Common myeloid progenitor, CD34-positive (primary cell): Measurements from ENCODE around the gene RIN3.

Source experiments
- CTCF ChIA-PET: fragments of 350-600 bp; sonication (Branson Sonifier 250); formaldehyde crosslinking; loops from one replicate; lab custom pipeline; 2021; ENCODE audit warnings: antibody characterized with exemption; lab: Charles Lee
- POLR2A ChIA-PET: fragments of 350-600 bp; sonication (Branson Sonifier 250); formaldehyde crosslinking; loops from one replicate; lab custom pipeline; 2021; ENCODE audit warnings: antibody characterized with exemption; lab: Charles Lee
- DNase-seq, 3 donors: peaks; one replicate each; pipeline versions ENCODE4 v3.0.0 to v3.0.0-alpha.2; 2013
- H3K27ac ChIP-seq, 2 experiments: 1 replicate in 1 of 2; 2 replicates in 1 of 2; pipeline ENCODE4 v1.7.0; 2013; ENCODE audit warnings: inconsistent platforms in 2 of 2, low read length in 2 of 2, mild to moderate bottlenecking in 2 of 2, low read depth in 1 of 2, moderate library complexity in 1 of 2; ENCODE audit not compliant: severe bottlenecking in 2 of 2, insufficient read depth in 1 of 2, poor library complexity in 1 of 2
- H3K27me3 ChIP-seq, 5 experiments: replicated peaks in 2 of 5; 1 replicate in 3 of 5; 2 replicates in 2 of 5; pipeline versions ENCODE4 v1.6.1 to v1.7.0; 2013; ENCODE audit warnings: low read length in 4 of 5, mild to moderate bottlenecking in 2 of 5, moderate library complexity in 2 of 5, inconsistent platforms in 1 of 5; ENCODE audit not compliant: insufficient read depth in 5 of 5, control insufficient read depth in 4 of 5
- H3K36me3 ChIP-seq, 4 experiments: 1 replicate in 2 of 4; 2 replicates in 2 of 4; pipeline versions ENCODE4 v1.6.1 to v1.7.0; 2013; ENCODE audit warnings: low read length in 3 of 4, control low read depth in 1 of 4, mild to moderate bottlenecking in 1 of 4; ENCODE audit not compliant: control insufficient read depth in 4 of 4, insufficient read depth in 4 of 4
- H3K4me1 ChIP-seq, 4 experiments: 1 replicate in 3 of 4; 2 replicates in 1 of 4; pipeline versions ENCODE4 v1.6.1 to v1.7.1; 2013; ENCODE audit warnings: low read length in 3 of 4, mild to moderate bottlenecking in 3 of 4, control low read depth in 1 of 4, inconsistent platforms in 1 of 4, moderate library complexity in 1 of 4; ENCODE audit not compliant: control insufficient read depth in 4 of 4, insufficient read depth in 4 of 4; ENCODE audit errors: control extremely low read depth in 1 of 4
- H3K4me3 ChIP-seq, 7 experiments: 1 replicate in 4 of 7; 2 replicates in 3 of 7; pipeline versions ENCODE4 v1.5.1 to v1.7.0; 2013; ENCODE audit warnings: mild to moderate bottlenecking in 7 of 7, low read length in 6 of 7, moderate library complexity in 6 of 7, inconsistent platforms in 2 of 7, low read depth in 2 of 7, control low read depth in 1 of 7; ENCODE audit not compliant: insufficient read depth in 4 of 7, control insufficient read depth in 1 of 7; ENCODE audit errors: extremely low read depth in 1 of 7
- H3K9me3 ChIP-seq, 5 experiments: 1 replicate in 4 of 5; 2 replicates in 1 of 5; pipeline versions ENCODE4 v1.6.1 to v1.7.1; 2013; ENCODE audit warnings: low read length in 4 of 5, mild to moderate bottlenecking in 2 of 5, inconsistent platforms in 1 of 5, low read depth in 1 of 5, moderate library complexity in 1 of 5; ENCODE audit not compliant: control insufficient read depth in 4 of 5, insufficient read depth in 2 of 5; ENCODE audit errors: control extremely low read depth in 1 of 5
- WGBS: methylation state at CpG from one replicate; pipeline ENCODE4 v1.1.5; 2013; ENCODE audit not compliant: insufficient coverage; 5-methylcytosine and 5-hydroxymethylcytosine counted together

RIN3 gene

GRCh38 chr14:92719421-92719820 is 205.8 kb downstream of the RIN3 start:
- Histone ChIP-seq H3K9me3 (no peaks in the 10 kb centered on the region), H3K36me3 (no peaks in the 10 kb centered on the region), H3K27me3 (no peaks in the 10 kb centered on the region), H3K27ac (no peak overlapping the region), H3K4me1 (no peaks in the 10 kb centered on the region), H3K4me3 (no peak overlapping the region)
- ChIA-PET CTCF (interaction anchor here (1.0 to 19.0 kb wide), 2 partner anchors 30 to 67 kb away, joined by 4 to 317 read pairs; partner anchors contain the start of genes GOLGA5 and LGMN), POLR2A (no interaction called here)
- 100% methylated on average over 1 of the region's 2 CpGs for WGBS
- DNase-seq = no peak

DNA sequence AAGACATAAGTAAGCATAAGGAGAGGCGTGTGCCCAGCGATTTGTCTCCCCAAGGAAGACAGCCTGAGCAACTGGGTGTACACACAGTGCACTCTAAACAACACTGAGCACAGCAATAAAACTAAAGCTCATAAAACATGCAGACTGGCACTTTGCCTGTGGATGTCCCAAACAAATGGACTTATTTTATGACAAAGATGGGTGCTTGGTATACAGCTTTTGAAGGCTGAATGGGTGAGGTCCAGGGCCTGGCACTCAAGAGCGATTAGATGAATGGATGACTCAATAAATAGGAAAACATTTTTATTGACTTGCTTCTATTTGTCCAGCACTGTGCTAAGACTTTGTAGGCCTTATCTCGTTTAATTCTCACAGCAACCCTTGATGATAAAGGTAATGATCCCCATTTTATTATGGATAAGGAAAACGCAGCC is 206.3 kb downstream of the RIN3 start:
- POLR2A ChIA-PET = no interaction called here
- Histone ChIP-seq H3K27me3 (no peaks in the 10 kb centered on the region), H3K9me3 (peaks cover 0 to under 1% (median 0%) of the 10 kb centered on the region in 5 experiments), H3K4me3 (no peak overlapping the region), H3K27ac (no peak overlapping the region), H3K36me3 (no peaks in the 10 kb centered on the region), H3K4me1 (no peaks in the 10 kb centered on the region)
- CTCF ChIA-PET = interaction anchor here (1.0 to 19.0 kb wide), 3 partner anchors 14 to 66 kb away, joined by 3 to 317 read pairs (median 4); partner anchors contain the start of genes GOLGA5 and LGMN
- 100% methylated on average over 2 of the region's 5 CpGs for WGBS
- no peak for DNase-seq

DNA sequence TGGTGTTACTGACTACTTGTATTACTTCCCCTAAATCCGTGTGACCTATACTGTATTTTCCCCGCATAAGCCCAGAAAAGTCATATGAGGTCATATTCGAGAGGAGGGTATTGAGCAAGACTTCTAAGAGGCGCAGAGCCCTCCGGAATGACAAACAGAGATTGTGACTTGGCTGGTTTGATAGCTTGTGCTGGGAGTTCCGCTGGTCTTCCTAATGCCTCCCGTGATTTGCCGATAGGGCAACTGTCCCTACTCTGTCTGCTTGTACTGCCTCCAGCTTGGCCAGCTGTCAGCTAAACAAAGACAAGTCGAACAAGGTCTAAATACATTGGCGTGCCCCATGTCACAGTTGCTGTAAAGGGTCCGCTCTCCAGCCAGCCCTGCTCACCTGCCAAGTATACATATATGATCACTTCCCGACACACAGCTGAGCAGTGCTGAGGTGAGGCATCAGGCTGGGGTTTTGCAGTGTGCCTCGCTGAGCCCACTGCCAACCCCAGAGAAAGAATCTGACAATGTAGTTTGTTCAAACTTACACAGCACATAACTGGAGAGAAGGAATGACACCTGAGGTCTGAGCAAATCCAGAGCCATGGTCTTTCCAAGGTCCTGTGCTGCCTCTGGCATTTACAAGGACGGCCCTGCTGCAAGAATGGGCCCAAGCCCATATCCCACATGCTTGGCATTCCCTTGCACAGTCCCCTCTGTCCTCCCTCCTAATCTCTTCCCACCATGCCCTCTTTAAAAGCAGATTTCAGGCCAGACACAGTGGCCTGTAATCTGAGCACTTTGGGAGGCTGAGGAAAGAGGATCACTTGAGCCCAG is 211.1 kb downstream of the RIN3 start:
- H3K9me3 ChIP-seq = peaks cover 0 to 2% (median 0%) of the 10 kb centered on the region in 5 experiments
- CTCF ChIA-PET = interaction anchor here (0.6 to 19.0 kb wide), 7 partner anchors 11 to 139 kb away, joined by 3 to 317 read pairs (median 6); partner anchors contain the start of gene GOLGA5
- H3K36me3 ChIP-seq = no peaks in the 10 kb centered on the region
- H3K27ac ChIP-seq = no peak overlapping the region
- H3K4me1 ChIP-seq = peaks cover 0 to 15% (median 10%) of the 10 kb centered on the region in 4 experiments
- 96% methylated on average over 14 of the region's 14 CpGs for WGBS
- no peaks in the 10 kb centered on the region for H3K27me3 ChIP-seq
- DNase-seq = no peak
- POLR2A ChIA-PET = no interaction called here
- no peak overlapping the region for H3K4me3 ChIP-seq

DNA sequence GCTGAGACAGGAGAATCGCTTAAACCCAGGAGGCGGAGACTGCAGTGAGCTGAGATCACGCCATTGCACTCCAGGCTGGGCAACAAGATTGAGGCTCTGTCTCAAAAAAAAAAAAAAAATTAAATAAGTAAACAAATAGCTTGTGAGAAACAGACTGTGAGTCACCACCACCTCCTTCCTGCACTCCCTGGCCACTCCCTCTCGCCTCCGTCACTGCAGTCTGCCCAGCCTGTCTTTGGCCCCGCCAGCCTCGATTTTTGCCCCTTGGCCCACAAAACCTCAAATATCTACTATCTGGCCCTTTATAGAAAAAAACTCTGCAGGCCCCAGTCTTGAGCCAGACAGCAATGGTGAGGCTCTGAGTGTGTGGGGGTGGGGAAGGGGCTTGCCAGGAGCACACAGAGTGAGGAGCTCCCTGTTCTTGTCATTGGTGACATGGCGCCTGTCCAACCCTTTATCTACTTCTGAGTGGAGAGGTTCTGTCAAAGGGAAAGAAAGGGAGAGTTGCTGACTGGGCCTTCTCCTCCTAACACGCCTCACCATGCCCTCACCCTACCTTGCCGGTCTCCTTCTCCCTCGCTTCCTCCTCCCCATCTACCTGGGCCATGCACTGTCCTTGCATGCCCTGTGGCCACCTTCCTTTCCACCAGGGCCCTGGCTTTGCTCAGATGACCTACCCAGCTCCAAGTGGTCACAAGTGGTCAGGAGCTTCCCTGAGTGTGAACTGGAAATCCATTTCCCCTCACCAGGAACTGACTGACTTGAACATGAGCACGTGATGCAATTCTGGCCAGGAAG is 212.8 kb downstream of the RIN3 start:
- Histone ChIP-seq H3K4me1 (peaks cover 0 to 24% (median 14%) of the 10 kb centered on the region in 4 experiments), H3K4me3 (no peak overlapping the region), H3K27me3 (no peaks in the 10 kb centered on the region), H3K9me3 (peaks cover 0 to 4% (median 2%) of the 10 kb centered on the region in 5 experiments), H3K27ac (no peak overlapping the region), H3K36me3 (no peaks in the 10 kb centered on the region)
- WGBS = 73% methylated on average over 3 of the region's 12 CpGs
- ChIA-PET POLR2A (no interaction called here), CTCF (interaction anchor here (0.6 to 2.5 kb wide), 12 partner anchors 9 to 120 kb away, joined by 3 to 7 read pairs (median 4); no protein-coding TSS in a partner anchor)
- DNase-seq = peak; percentile 61 to 87 (median 82)

DNA sequence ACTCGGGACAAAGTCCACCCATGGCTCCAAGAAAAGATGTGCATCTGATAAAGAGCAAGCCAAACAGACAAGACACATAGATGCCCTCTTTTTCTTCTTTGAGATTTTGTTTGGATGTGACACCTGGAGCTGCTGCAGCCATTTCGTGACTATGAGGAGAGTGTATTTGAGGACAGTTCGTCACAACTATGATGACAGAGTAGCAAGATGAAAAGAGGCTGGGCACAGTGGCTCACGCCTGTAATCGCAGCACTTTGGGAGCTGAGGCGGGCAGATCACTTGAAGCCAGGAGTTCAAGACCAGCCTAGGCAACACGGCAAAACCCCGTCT is 213.3 kb downstream of the RIN3 start:
- Histone ChIP-seq H3K4me3 (no peak overlapping the region), H3K36me3 (no peaks in the 10 kb centered on the region), H3K4me1 (peaks cover 0 to 24% (median 14%) of the 10 kb centered on the region in 4 experiments), H3K27ac (no peak overlapping the region), H3K9me3 (peaks cover 3 to 10% (median 7%) of the 10 kb centered on the region in 5 experiments), H3K27me3 (no peaks in the 10 kb centered on the region)
- no peak for DNase-seq
- ChIA-PET POLR2A (no interaction called here), CTCF (interaction anchor here (0.6 to 2.5 kb wide), 7 partner anchors 9 to 119 kb away, joined by 3 to 7 read pairs (median 3); no protein-coding TSS in a partner anchor)
- WGBS = 92% methylated on average over 4 of the region's 8 CpGs

DNA sequence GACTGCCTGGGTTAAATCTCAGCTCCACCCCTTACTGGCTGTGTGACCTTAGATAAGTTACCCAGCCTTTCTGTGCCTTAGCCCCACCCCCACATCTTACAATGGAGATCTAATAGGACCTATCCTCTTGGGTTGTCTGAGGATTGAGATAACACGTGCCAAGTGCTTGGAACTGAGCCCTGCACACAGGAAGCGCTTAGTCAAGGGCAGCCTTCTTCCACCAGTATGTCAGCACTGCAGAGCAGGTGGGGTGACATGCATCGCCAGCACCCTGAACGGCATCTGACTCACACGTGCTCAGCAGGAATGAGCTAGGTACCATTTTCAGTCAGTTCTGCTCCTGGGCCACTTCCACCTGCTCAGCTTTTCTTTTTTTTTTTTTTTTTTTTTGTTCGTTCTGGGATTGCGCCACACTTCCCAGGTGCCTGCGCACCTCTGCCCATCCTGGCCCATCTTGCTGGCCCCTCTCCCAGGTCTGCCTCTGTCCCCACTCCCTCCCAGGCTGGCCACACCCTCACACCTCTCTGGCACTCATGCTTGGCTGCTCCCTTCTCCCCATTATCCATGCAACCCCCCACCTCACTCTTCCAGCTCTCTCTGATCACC is 215.3 kb downstream of the RIN3 start:
- WGBS = 66% methylated on average over 5 of the region's 8 CpGs
- ChIA-PET POLR2A (no interaction called here), CTCF (no interaction called here)
- no peak overlapping the region for H3K27ac ChIP-seq
- H3K4me3 ChIP-seq = no peak overlapping the region
- peaks cover 3 to 13% (median 10%) of the 10 kb centered on the region in 5 experiments for H3K9me3 ChIP-seq
- peak in 2 of 3 donors; percentile 26 to 48 for DNase-seq
- H3K27me3 ChIP-seq = no peaks in the 10 kb centered on the region
- no peaks in the 10 kb centered on the region for H3K36me3 ChIP-seq
- H3K4me1 ChIP-seq = peaks cover 0 to 24% (median 14%) of the 10 kb centered on the region in 4 experiments
